HG03342 (cell line): ENCODE measurements around the gene ZNF783.
"Not testable (repeated sequence)": the region's sequence is repeated elsewhere in the genome, so short reads cannot be mapped to it uniquely, and the experiment has no call there.

Experiments used
- ATAC-seq: cut with Tn5 transposase; IDR thresholded peaks from one replicate; pipeline ENCODE4 v1.9.1; 2021; ENCODE audit warnings: mild to moderate bottlenecking, moderate library complexity; ENCODE audit not compliant: unreplicated experiment

Gene ZNF783

GRCh38 chr7:149296368-149296767 lies 34.4 kb downstream of the ZNF783 start:
- no peak for ATAC-seq

- ATAC-seq, result no peak
Measured at GRCh38 chr7:149297034-149297755, 35.2 kb downstream of the ZNF783 start.

- no peak for ATAC-seq
Measured at GRCh38 chr7:149300620-149301285, 38.8 kb downstream of the ZNF783 start.

- no peak for ATAC-seq
Measured at GRCh38 chr7:149302222-149302621, 40.2 kb downstream of the ZNF783 start.

GRCh38 chr7:149302865-149303264 lies 40.9 kb downstream of the ZNF783 start:
- no peak for ATAC-seq

- no peak for ATAC-seq
Measured at GRCh38 chr7:149304006-149304405, 42.0 kb downstream of the ZNF783 start.

- ATAC-seq, result no peak
Measured at GRCh38 chr7:149306854-149307253, 44.9 kb downstream of the ZNF783 start.

- ATAC-seq, result no peak
Measured at GRCh38 chr7:149307775-149308501, 45.9 kb downstream of the ZNF783 start.

- peak; percentile 72 for ATAC-seq
Measured at GRCh38 chr7:149310113-149310836, 48.3 kb downstream of the ZNF783 start.

GRCh38 chr7:149310990-149311573 lies 49.1 kb downstream of the ZNF783 start:
- ATAC-seq, result no peak

- no peak for ATAC-seq
Measured at GRCh38 chr7:149313981-149314380, 52.0 kb downstream of the ZNF783 start.

GRCh38 chr7:149316606-149317005 lies 54.6 kb downstream of the ZNF783 start:
- ATAC-seq, result no peak

GRCh38 chr7:149317496-149317895 lies 55.5 kb downstream of the ZNF783 start:
- no peak for ATAC-seq

- ATAC-seq, result no peak
Measured at GRCh38 chr7:149317986-149318672, 56.1 kb downstream of the ZNF783 start.

- ATAC-seq, result no peak
Measured at GRCh38 chr7:149319376-149319775, 57.4 kb downstream of the ZNF783 start.

- no peak for ATAC-seq
Measured at GRCh38 chr7:149320313-149321124, 58.5 kb downstream of the ZNF783 start.

GRCh38 chr7:149321125-149321905 lies 59.3 kb downstream of the ZNF783 start:
- ATAC-seq, result not testable (repeated sequence)

GRCh38 chr7:149321978-149322541 lies 60.1 kb downstream of the ZNF783 start:
- no peak for ATAC-seq
